ENCODE measurements around the gene FGF18. TPM values are rescaled to one million over a fixed set of nuclear protein-coding genes. Genes with fewer than 3 reads are reported as not detected.

The FGF18 gene
- total RNA-seq, 1 donor from 2014 or later, result 2.4 TPM

DNA sequence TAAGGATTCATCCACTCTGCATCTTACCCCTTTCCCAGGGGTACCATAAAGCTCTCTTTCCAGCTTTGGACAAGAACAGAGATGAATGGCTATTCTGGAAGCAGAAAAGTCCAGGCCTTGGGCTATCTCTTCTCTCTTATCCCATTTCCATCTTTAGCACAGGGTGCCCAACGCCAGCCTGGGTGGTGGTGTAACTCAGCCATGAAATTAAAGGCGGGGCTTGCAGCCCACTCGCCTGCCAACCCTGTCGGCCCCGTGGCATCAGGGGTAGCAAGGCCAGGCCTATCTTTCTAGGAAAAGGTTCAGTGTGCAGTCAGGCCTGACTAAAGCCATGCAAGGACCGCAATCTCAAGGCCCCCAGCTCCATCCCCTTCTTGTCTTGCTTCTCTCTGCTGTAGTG lies 78.7 kb downstream of the FGF18 start:
- Mint-ChIP-seq H3K36me3 (ENCODE audit: low read depth) (no peaks in the 10 kb centered on the region), H3K4me3 (no peak overlapping the region), H3K9me3 (no peaks in the 10 kb centered on the region), H3K27me3 (ENCODE audit: low read depth) (no peaks in the 10 kb centered on the region), H3K4me1 (peaks cover 25% of the 10 kb centered on the region), H3K27ac (ENCODE audit: unreplicated experiment) (no peak overlapping the region)
- TF ChIP-seq, protein P1, sequence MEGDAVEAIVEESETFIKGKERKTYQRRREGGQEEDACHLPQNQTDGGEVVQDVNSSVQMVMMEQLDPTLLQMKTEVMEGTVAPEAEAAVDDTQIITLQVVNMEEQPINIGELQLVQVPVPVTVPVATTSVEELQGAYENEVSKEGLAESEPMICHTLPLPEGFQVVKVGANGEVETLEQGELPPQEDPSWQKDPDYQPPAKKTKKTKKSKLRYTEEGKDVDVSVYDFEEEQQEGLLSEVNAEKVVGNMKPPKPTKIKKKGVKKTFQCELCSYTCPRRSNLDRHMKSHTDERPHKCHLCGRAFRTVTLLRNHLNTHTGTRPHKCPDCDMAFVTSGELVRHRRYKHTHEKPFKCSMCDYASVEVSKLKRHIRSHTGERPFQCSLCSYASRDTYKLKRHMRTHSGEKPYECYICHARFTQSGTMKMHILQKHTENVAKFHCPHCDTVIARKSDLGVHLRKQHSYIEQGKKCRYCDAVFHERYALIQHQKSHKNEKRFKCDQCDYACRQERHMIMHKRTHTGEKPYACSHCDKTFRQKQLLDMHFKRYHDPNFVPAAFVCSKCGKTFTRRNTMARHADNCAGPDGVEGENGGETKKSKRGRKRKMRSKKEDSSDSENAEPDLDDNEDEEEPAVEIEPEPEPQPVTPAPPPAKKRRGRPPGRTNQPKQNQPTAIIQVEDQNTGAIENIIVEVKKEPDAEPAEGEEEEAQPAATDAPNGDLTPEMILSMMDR (conservative IDR thresholded peaks at IDR 0.05), result no peak
- no peak for DNase-seq (ENCODE audit: low read depth, low spot score)

GRCh38 chr5:171499611-171500010 lies 80.2 kb downstream of the FGF18 start:
- no peak for DNase-seq (ENCODE audit: low read depth, low spot score)
- TF ChIP-seq, protein P1 (conservative IDR thresholded peaks at IDR 0.05), result no peak
- Mint-ChIP-seq H3K36me3 (ENCODE audit: low read depth) (no peaks in the 10 kb centered on the region), H3K27ac (ENCODE audit: unreplicated experiment) (no peak overlapping the region), H3K27me3 (ENCODE audit: low read depth) (no peaks in the 10 kb centered on the region), H3K9me3 (no peaks in the 10 kb centered on the region), H3K4me1 (peaks cover 10% of the 10 kb centered on the region), H3K4me3 (no peak overlapping the region)

DNA sequence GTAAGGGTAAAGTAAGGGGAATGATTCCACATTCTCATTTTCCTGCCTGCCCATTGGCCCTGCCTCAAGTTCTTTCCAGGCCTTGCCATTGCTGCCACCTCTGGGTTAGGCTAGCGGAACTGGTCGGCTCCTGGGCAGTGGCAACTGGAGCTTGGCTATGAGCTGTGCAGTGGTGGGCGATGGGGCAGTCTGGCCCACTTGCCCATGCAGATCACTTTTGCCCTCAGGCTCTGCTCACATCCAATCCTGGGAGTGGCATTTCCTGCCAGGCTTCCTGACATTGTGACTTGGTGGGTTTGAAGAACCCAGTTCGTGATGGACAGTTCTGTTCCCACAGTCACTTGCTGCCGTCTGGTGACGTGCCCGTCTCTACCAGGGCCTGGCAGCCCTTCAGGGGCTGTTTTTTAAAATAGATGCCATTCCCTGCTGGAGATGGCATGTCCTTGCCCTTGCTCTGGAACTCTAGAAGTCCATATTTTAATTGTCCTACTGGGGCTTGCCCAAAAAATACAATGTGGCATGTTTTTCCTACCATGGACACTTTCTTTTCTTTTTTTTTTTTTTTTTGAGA lies 86.1 kb downstream of the FGF18 start:
- Mint-ChIP-seq H3K4me3 (no peak overlapping the region), H3K27ac (ENCODE audit: unreplicated experiment) (no peak overlapping the region), H3K4me1 (peaks cover 5% of the 10 kb centered on the region), H3K27me3 (ENCODE audit: low read depth) (no peaks in the 10 kb centered on the region), H3K9me3 (no peaks in the 10 kb centered on the region), H3K36me3 (ENCODE audit: low read depth) (no peaks in the 10 kb centered on the region)
- TF ChIP-seq, protein P1 (conservative IDR thresholded peaks at IDR 0.05), result no peak
- DNase-seq (ENCODE audit: low read depth, low spot score), result no peak

DNA sequence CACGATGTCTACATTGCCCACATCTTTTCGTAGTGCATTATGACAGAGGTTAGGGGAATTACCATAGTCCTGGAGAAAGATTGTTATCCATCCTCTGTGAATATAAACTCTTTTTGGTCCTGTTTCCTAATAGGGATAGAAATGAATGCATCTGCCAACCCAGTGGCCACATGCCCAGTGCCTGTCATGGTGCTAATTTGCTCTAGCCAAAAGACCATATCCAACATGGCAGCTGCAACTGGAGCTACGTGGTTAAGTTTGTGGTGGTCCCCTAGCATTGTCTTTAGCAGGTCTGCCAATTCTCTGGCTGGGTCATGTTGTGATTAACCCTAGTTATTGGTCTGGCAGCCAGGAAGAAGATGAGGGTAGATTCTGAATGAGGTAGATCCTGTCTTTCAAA lies 87.5 kb downstream of the FGF18 start:
- Mint-ChIP-seq H3K4me3 (no peak overlapping the region), H3K4me1 (peaks cover 5% of the 10 kb centered on the region), H3K36me3 (ENCODE audit: low read depth) (no peaks in the 10 kb centered on the region), H3K27ac (ENCODE audit: unreplicated experiment) (no peak overlapping the region), H3K27me3 (ENCODE audit: low read depth) (peaks cover 2% of the 10 kb centered on the region), H3K9me3 (no peaks in the 10 kb centered on the region)
- TF ChIP-seq, protein P1 (conservative IDR thresholded peaks at IDR 0.05), result no peak
- DNase-seq (ENCODE audit: low read depth, low spot score), result no peak

Small RNA genes lying within 50 kb of the gene (microRNA-seq; reads per million reads assigned to microRNA genes)
- gene MIR3912, result 5.3 reads per million

Other genes with a start within 250 kb of the FGF18 start
- gene TLX3, start 110.4 kb upstream of the FGF18 start, total RNA-seq, result 0.51 and 0.52 TPM in 2 replicates
- gene NPM1, start 31.8 kb upstream of the FGF18 start, total RNA-seq, result 2,514 and 2,574 TPM in 2 replicates

Data from neural crest cell (in vitro differentiated cells).